GM19438 (cell line): ENCODE results near the gene MUCL3.
"Not testable (repeated sequence)": the region's sequence is repeated elsewhere in the genome, so short reads cannot be mapped to it uniquely, and the experiment has no call there.

Source experiments
- ATAC-seq: cut with Tn5 transposase; IDR thresholded peaks from one replicate; pipeline ENCODE4 v1.9.1; 2021; ENCODE audit warnings: low read depth; ENCODE audit not compliant: unreplicated experiment

MUCL3 gene

GRCh38 chr6:30912746-30913520, 27.8 kb upstream of the MUCL3 start:
- no peak for ATAC-seq

GRCh38 chr6:30913721-30914075, 27.1 kb upstream of the MUCL3 start:
- ATAC-seq, result no peak

GRCh38 chr6:30914076-30914853, 26.5 kb upstream of the MUCL3 start, which contains the start of gene VARS2:
VARS2 (plus strand) TSS chr6:30914238; CDS start chr6:30914837, 599 bp downstream.
- ATAC-seq, result peak; percentile 76

GRCh38 chr6:30914854-30915590, 25.8 kb upstream of the MUCL3 start:
- no peak for ATAC-seq

GRCh38 chr6:30915591-30915946, 25.2 kb upstream of the MUCL3 start:
- no peak for ATAC-seq

- ATAC-seq, result no peak
Measured at GRCh38 chr6:30917041-30917440, 23.7 kb upstream of the MUCL3 start.

- no peak for ATAC-seq
Measured at GRCh38 chr6:30917487-30917886, 23.3 kb upstream of the MUCL3 start.

- no peak for ATAC-seq
Measured at GRCh38 chr6:30918670-30919069, 22.1 kb upstream of the MUCL3 start.

- ATAC-seq, result no peak
Measured at GRCh38 chr6:30922447-30922852, 18.3 kb upstream of the MUCL3 start.

GRCh38 chr6:30924040-30924627, 16.6 kb upstream of the MUCL3 start:
- ATAC-seq, result not testable (repeated sequence)

- no peak for ATAC-seq
Measured at GRCh38 chr6:30926644-30927043, 14.1 kb upstream of the MUCL3 start.

GRCh38 chr6:30927080-30927479, 13.7 kb upstream of the MUCL3 start:
- ATAC-seq, result not testable (repeated sequence)

GRCh38 chr6:30928677-30929076, 12.1 kb upstream of the MUCL3 start:
- ATAC-seq, result no peak

GRCh38 chr6:30930506-30930905, 10.3 kb upstream of the MUCL3 start:
- no peak for ATAC-seq

GRCh38 chr6:30931272-30931671, 9.5 kb upstream of the MUCL3 start:
- ATAC-seq, result no peak

GRCh38 chr6:30931969-30932645, 8.7 kb upstream of the MUCL3 start, which contains the start of gene SFTA2:
SFTA2 (minus strand) TSS chr6:30932170; CDS start chr6:30932096, 74 bp downstream.
- ATAC-seq, result no peak

- ATAC-seq, result no peak
Measured at GRCh38 chr6:30932665-30933365, 8.0 kb upstream of the MUCL3 start.

- no peak for ATAC-seq
Measured at GRCh38 chr6:30935018-30935417, 5.8 kb upstream of the MUCL3 start.

GRCh38 chr6:30937265-30937664, 3.5 kb upstream of the MUCL3 start:
- ATAC-seq, result no peak

- no peak for ATAC-seq
Measured at GRCh38 chr6:30938730-30939129, 2.0 kb upstream of the MUCL3 start.
